ENCODE data around the gene FAM174B.
A peak's percentile ranks its signal among the peaks of the same experiment; 100 is the strongest.

Gene FAM174B

GRCh38 chr15:92653366-92653765 is 2.2 kb downstream of the FAM174B start:
- H3K4me3 ChIP-seq (ENCODE audit: low read depth, low read length): no peak overlapping the region
- DNase-seq (ENCODE audit: low read depth): no peak
- no peak for TF ChIP-seq CTCF (IDR thresholded peaks at IDR 0.05; ENCODE audit: low read depth, low read length, missing control alignments)
- in situ Hi-C loops (cut with HindIII; ENCODE audit: low sequenced_read_pairs): no loop called here

- no peak overlapping the region for H3K4me3 ChIP-seq (ENCODE audit: low read depth, low read length)
- in situ Hi-C loops (cut with HindIII; ENCODE audit: low sequenced_read_pairs): no loop called here
- no peak for TF ChIP-seq CTCF (IDR thresholded peaks at IDR 0.05; ENCODE audit: low read depth, low read length, missing control alignments)
- DNase-seq (ENCODE audit: low read depth): no peak
Measured at GRCh38 chr15:92652576-92652966, 3.0 kb downstream of the FAM174B start.

- H3K4me3 ChIP-seq (ENCODE audit: low read depth, low read length): no peak overlapping the region
- no peak for DNase-seq (ENCODE audit: low read depth)
- TF ChIP-seq CTCF (IDR thresholded peaks at IDR 0.05; ENCODE audit: low read depth, low read length, missing control alignments): no peak
- in situ Hi-C loops (cut with HindIII; ENCODE audit: low sequenced_read_pairs): no loop called here
Measured at GRCh38 chr15:92651877-92652575, 3.5 kb downstream of the FAM174B start.

- DNase-seq (ENCODE audit: low read depth): no peak
- TF ChIP-seq CTCF (IDR thresholded peaks at IDR 0.05; ENCODE audit: low read depth, low read length, missing control alignments): no peak
- in situ Hi-C loops (cut with HindIII; ENCODE audit: low sequenced_read_pairs): no loop called here
- H3K4me3 ChIP-seq (ENCODE audit: low read depth, low read length): no peak overlapping the region
Measured at GRCh38 chr15:92650966-92651365, 4.6 kb downstream of the FAM174B start.

GRCh38 chr15:92650256-92650655 is 5.3 kb downstream of the FAM174B start:
- peak; percentile 53 for DNase-seq (ENCODE audit: low read depth)
- TF ChIP-seq CTCF (IDR thresholded peaks at IDR 0.05; ENCODE audit: low read depth, low read length, missing control alignments): no peak
- no peak overlapping the region for H3K4me3 ChIP-seq (ENCODE audit: low read depth, low read length)
- in situ Hi-C loops (cut with HindIII; ENCODE audit: low sequenced_read_pairs): no loop called here

GRCh38 chr15:92648190-92648875 is 7.2 kb downstream of the FAM174B start:
- in situ Hi-C loops (cut with HindIII; ENCODE audit: low sequenced_read_pairs): no loop called here

More at GRCh38 chr15:92648190-92648875, 7.2 kb downstream of the FAM174B start:
- no peak for DNase-seq (ENCODE audit: low read depth)
- no peak for TF ChIP-seq CTCF (IDR thresholded peaks at IDR 0.05; ENCODE audit: low read depth, low read length, missing control alignments)
- H3K4me3 ChIP-seq (ENCODE audit: low read depth, low read length): no peak overlapping the region
